Endothelial cell of umbilical vein (primary cell): Measurements from ENCODE around the gene PLA2G6. TPM values are rescaled to one million over a fixed set of nuclear protein-coding genes. Genes with fewer than 3 reads are reported as not detected.

Experiments used
- BruUV-seq: library from RNA; stranded (reverse); fragments of 400-500 nt; replicated peaks from 2 replicates; lab custom pipeline; 2021; lab: Mats Ljungman, UMichigan
- CTCF ChIA-PET: fragments of 300-600, 350-600 bp; sonication (Branson Sonifier 250); formaldehyde crosslinking; loops from one replicate; lab custom pipeline; 2021; ENCODE audit warnings: antibody characterized with exemption, inconsistent platforms; lab: Charles Lee
- POLR2A ChIA-PET: fragments of 300-600, 350-600 bp; sonication (Branson Sonifier 250); formaldehyde crosslinking; loops from one replicate; lab custom pipeline; 2021; ENCODE audit warnings: antibody characterized with exemption, inconsistent platforms; lab: Charles Lee
- DNase-seq: peaks from one replicate; pipeline ENCODE4 v3.0.0-alpha.2; 2011; ENCODE audit warnings: low read depth, low spot score
- FAIRE-seq: peaks from 2 replicates; lab custom pipeline; 2011; peaks lifted over from hg19 to GRCh38; lab: Jason Lieb, UNC
- H2AFZ ChIP-seq: 2 replicates; pipeline ENCODE4 v1.6.0; 2012; ENCODE audit warnings: low read depth, low read length, control low read depth, inconsistent platforms
- H3K27ac ChIP-seq: 2 replicates; pipeline ENCODE4 v1.5.1; 2011; ENCODE audit warnings: low read depth, mild to moderate bottlenecking, control low read depth, low read length, moderate library complexity; ENCODE audit not compliant: insufficient read depth
- H3K27me3 ChIP-seq, 2 experiments: 2 replicates each; pipeline versions ENCODE4 v1.6.0 to v1.6.1; 2011; ENCODE audit warnings: low read length in 2 of 2, mixed read lengths in 1 of 2; ENCODE audit not compliant: control insufficient read depth in 2 of 2, insufficient read depth in 2 of 2
- H3K36me3 ChIP-seq, 2 experiments: 2 replicates in 1 of 2; 3 replicates in 1 of 2; pipeline ENCODE4 v1.5.1; 2011; ENCODE audit warnings: low read length in 2 of 2, mild to moderate bottlenecking in 1 of 2, moderate library complexity in 1 of 2; ENCODE audit not compliant: control insufficient read depth in 2 of 2, insufficient read depth in 2 of 2; ENCODE audit errors: extremely low read depth in 1 of 2
- H3K4me1 ChIP-seq: 3 replicates; pipeline ENCODE4 v1.5.1; 2011; ENCODE audit warnings: mild to moderate bottlenecking, low read length; ENCODE audit not compliant: control insufficient read depth, insufficient read depth; ENCODE audit errors: extremely low read depth
- H3K4me2 ChIP-seq: 2 replicates; pipeline ENCODE4 v1.6.1; 2011; ENCODE audit warnings: low read length, control low read depth, mixed read lengths; ENCODE audit not compliant: insufficient read depth
- H3K4me3 ChIP-seq, 3 experiments: fragments of 200-600 bp in 1 of 3; sonication (generic), shearing (Covaris generic) in 1 of 3; replicated peaks in 1 of 3; 2 replicates each; pipeline ENCODE4 v1.5.1; 2011 to 2016; ENCODE audit warnings: control low read depth in 3 of 3, low read length in 3 of 3, mild to moderate bottlenecking in 2 of 3, inconsistent platforms in 1 of 3, low read depth in 1 of 3, moderate library complexity in 1 of 3; ENCODE audit not compliant: insufficient read depth in 1 of 3
- H3K79me2 ChIP-seq: 2 replicates; pipeline ENCODE4 v1.6.0; 2012; ENCODE audit warnings: low read length, inconsistent platforms; ENCODE audit not compliant: control insufficient read depth, insufficient read depth
- H3K9ac ChIP-seq: replicated peaks from 2 replicates; pipeline ENCODE3; 2011; ENCODE audit warnings: low read length, control low read depth; ENCODE audit not compliant: insufficient read depth; ENCODE audit errors: extremely low read depth
- H3K9me1 ChIP-seq: replicated peaks from 3 replicates; pipeline ENCODE4 v1.6.0; 2011; ENCODE audit warnings: mild to moderate bottlenecking, low read length; ENCODE audit not compliant: control insufficient read depth, insufficient read depth; ENCODE audit errors: extremely low read depth
- H3K9me3 ChIP-seq: replicated peaks from 2 replicates; pipeline ENCODE4 v1.5.1; 2012; ENCODE audit warnings: low read length, inconsistent platforms; ENCODE audit not compliant: control insufficient read depth, insufficient read depth
- H4K20me1 ChIP-seq: replicated peaks from 2 replicates; pipeline ENCODE3; 2011; ENCODE audit warnings: mild to moderate bottlenecking, low read length; ENCODE audit not compliant: control insufficient read depth, insufficient read depth; ENCODE audit errors: extremely low read depth
- CTCF ChIP-seq, 2 donors: IDR thresholded peaks; 1 replicate in 1 of 2; 2 replicates in 1 of 2; pipeline ENCODE4 v1.5.1; 2011; ENCODE audit warnings: low read length in 2 of 2, mild to moderate bottlenecking in 2 of 2, moderate library complexity in 2 of 2, control low read depth in 1 of 2, inconsistent platforms in 1 of 2, low read depth in 1 of 2; ENCODE audit not compliant: insufficient read depth in 1 of 2; ENCODE audit errors: extremely low read depth in 1 of 2
- MAX ChIP-seq: IDR thresholded peaks from 2 replicates; pipeline ENCODE4 v1.6.1; 2011; ENCODE audit not compliant: insufficient read depth, insufficient read length
- MYC ChIP-seq: IDR thresholded peaks from one replicate; pipeline ENCODE4 v1.6.1; 2011; ENCODE audit warnings: mild to moderate bottlenecking, low read depth, low read length
- POLR2AphosphoS5 ChIP-seq: IDR thresholded peaks from 2 replicates; pipeline ENCODE4 v1.6.1; 2012; ENCODE audit warnings: low read depth, mild to moderate bottlenecking, control low read depth, low read length, moderate library complexity; ENCODE audit not compliant: insufficient read depth
- dilution Hi-C: fragments of 300-500 bp; cut with MboI; formaldehyde crosslinking; loops from one replicate; pipeline ENCODE4 v1.15.0; 2019; ENCODE audit warnings: low sequenced_read_pairs; ENCODE audit not compliant: extremely low pct_ligation_motif_present
- intact Hi-C: fragments of 100-400 bp; cut with micrococcal nuclease; formaldehyde crosslinking; loops from one replicate; pipeline ENCODE4 v1.10.0; 2022
- polyA plus RNA-seq, 4 experiments: library from polyadenylated mRNA; depleted of rRNA in 3 of 4; stranded (reverse) in 3 of 4; unstranded in 1 of 4; fragments of >200 nt; gene quantifications; 2 replicates each; pipeline versions ENCODE4 v1.2.1 to v1.2.3, GENCODE V29; 2011 to 2012; ENCODE audit warnings: missing spikeins in 1 of 4
- total RNA-seq: library from RNA; stranded (reverse); gene quantifications from 2 replicates; pipeline ENCODE4 v1.2.3, GENCODE V29; 2021

The PLA2G6 gene
- total and polyA plus RNA-seq, 2 donors (not counting 3 experiments of a cell fraction or from before 2014, with no cell fraction given) = 6.6 to 10.3 TPM

- Histone ChIP-seq H3K9ac (no peak overlapping the region), H3K4me3 (no peak overlapping the region), H3K79me2 (no peaks in the 10 kb centered on the region), H3K4me1 (no peaks in the 10 kb centered on the region), H3K9me1 (no peaks in the 10 kb centered on the region), H3K4me2 (no peak overlapping the region), H3K27me3 (no peaks in the 10 kb centered on the region), H4K20me1 (no peaks in the 10 kb centered on the region), H3K27ac (no peak overlapping the region), H3K36me3 (no peaks in the 10 kb centered on the region), H2AFZ (no peak overlapping the region), H3K9me3 (no peaks in the 10 kb centered on the region)
- TF ChIP-seq POLR2AphosphoS5 (no peak), MAX (no peak), CTCF (IDR thresholded peaks at IDR 0.05; ENCODE audit: extremely low read depth in 1 of 2, insufficient read depth in 1 of 2, low read depth in 1 of 2, low read length in 2 of 2) (no peak), MYC (no peak)
- FAIRE-seq (no peak), DNase-seq (no peak)
- no TSS peak for BruUV-seq
- ChIA-PET CTCF (interaction anchor here (0.9 to 1.8 kb wide), 2 partner anchors 10 to 71 kb away, joined by 3 to 16 read pairs; no protein-coding TSS in a partner anchor), POLR2A (no interaction called here)
- intact Hi-C loops (no loop called here), dilution Hi-C loops (no loop called here)
Observed at GRCh38 chr22:38124236-38124974, 57.2 kb downstream of the PLA2G6 start.
